ENCODE measurements around the gene MEX3A.

GRCh38 chr1:156053768-156054499, 28.3 kb downstream of the MEX3A start, which contains the start of gene UBQLN4:
- TF ChIP-seq, protein P1, sequence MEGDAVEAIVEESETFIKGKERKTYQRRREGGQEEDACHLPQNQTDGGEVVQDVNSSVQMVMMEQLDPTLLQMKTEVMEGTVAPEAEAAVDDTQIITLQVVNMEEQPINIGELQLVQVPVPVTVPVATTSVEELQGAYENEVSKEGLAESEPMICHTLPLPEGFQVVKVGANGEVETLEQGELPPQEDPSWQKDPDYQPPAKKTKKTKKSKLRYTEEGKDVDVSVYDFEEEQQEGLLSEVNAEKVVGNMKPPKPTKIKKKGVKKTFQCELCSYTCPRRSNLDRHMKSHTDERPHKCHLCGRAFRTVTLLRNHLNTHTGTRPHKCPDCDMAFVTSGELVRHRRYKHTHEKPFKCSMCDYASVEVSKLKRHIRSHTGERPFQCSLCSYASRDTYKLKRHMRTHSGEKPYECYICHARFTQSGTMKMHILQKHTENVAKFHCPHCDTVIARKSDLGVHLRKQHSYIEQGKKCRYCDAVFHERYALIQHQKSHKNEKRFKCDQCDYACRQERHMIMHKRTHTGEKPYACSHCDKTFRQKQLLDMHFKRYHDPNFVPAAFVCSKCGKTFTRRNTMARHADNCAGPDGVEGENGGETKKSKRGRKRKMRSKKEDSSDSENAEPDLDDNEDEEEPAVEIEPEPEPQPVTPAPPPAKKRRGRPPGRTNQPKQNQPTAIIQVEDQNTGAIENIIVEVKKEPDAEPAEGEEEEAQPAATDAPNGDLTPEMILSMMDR (IDR thresholded peaks at IDR 0.05): peak; percentile 25 to 75 (median 39)
- TF ChIP-seq POLR2AphosphoS5 (IDR thresholded peaks at IDR 0.05) (no peak), POLR2A (IDR thresholded peaks at IDR 0.05) (no peak)

Data from prostate gland (tissue), 2 donors.